ENCODE measurements around the gene NDRG4. TPM values are rescaled to one million over a fixed set of nuclear protein-coding genes. Genes with fewer than 3 reads are reported as not detected.

Gene NDRG4
- total and polyA plus RNA-seq, 12 donors: 139 to 952 (median 336) TPM

DNA sequence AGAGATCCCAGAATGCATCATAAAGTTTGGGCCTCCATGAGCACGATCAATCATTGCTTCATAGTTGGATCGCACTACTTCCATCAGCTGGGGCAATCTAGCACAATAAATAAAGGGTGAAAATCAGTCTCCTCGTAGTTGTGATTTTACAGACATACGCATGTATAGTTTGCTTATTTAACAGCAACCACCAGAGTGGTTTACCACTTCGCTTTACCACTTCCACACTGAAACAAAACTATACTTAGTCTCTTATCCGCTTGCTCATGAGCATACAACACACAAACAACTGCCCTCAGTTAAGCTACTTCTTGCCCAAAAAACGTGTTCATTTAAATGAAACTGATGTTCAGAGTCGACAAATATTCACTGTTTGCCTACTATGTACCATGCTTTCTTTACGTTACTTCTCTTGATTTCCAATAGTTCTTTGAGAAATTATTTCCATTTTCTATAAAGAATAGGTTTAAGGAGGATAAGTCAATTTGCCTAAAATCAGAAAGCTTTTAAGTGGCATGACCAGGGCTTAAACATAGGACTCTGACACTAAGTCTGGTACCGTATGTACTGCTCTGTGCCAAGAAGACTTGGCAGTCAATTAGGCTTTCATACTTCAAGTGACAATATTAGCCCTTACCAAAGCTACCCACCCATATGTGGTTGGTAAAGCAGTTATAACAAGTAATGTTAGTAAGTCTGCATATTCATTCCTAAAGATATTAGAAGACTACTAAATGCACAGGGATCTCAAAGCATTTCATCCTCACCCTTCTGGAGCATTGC is 37.4 kb downstream of the NDRG4 start:
- DNase-seq: no peak
- Histone ChIP-seq H3K27me3 (no peaks in the 10 kb centered on the region), H3K27ac (no peak overlapping the region), H3K4me3 (no peak overlapping the region), H3K9me3 (replicated peaks in 1 of 3) (no peaks in the 10 kb centered on the region), H3K4me1 (replicated peaks in 1 of 2) (peaks cover 14 to 20% of the 10 kb centered on the region in 2 donors), H3K36me3 (replicated peaks in 1 of 2) (peaks cover 0 to 97% of the 10 kb centered on the region in 2 donors)
- no peak for TF ChIP-seq POLR2A (IDR thresholded peaks at IDR 0.05)
- TF ChIP-seq, protein P1, sequence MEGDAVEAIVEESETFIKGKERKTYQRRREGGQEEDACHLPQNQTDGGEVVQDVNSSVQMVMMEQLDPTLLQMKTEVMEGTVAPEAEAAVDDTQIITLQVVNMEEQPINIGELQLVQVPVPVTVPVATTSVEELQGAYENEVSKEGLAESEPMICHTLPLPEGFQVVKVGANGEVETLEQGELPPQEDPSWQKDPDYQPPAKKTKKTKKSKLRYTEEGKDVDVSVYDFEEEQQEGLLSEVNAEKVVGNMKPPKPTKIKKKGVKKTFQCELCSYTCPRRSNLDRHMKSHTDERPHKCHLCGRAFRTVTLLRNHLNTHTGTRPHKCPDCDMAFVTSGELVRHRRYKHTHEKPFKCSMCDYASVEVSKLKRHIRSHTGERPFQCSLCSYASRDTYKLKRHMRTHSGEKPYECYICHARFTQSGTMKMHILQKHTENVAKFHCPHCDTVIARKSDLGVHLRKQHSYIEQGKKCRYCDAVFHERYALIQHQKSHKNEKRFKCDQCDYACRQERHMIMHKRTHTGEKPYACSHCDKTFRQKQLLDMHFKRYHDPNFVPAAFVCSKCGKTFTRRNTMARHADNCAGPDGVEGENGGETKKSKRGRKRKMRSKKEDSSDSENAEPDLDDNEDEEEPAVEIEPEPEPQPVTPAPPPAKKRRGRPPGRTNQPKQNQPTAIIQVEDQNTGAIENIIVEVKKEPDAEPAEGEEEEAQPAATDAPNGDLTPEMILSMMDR (IDR thresholded peaks at IDR 0.05): no peak
- WGBS, 4 donors: 82 to 88% (median 85%) methylated on average over 10 of the region's 10 CpGs
- intact Hi-C loops (cut with DNase I): no loop called here

DNA sequence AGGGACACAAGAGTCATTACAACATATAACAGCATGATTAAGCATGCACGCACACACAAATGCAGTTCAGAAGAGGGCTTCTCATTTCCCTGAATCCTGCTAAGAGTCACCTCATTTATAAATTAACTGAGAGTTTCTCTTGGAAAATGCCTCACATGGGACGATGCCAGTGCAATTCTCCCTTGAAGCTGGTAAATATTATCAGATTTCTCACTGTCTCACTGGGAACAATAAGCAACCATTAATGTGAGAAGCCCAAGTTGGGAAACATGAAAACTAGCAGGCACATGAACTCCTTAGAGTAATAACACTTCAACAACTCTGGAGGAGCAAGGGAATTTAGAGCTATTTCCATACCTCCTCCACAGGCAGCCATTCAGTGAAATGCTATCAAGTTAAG is 41.8 kb downstream of the NDRG4 start:
- Histone ChIP-seq H3K27ac (peak overlapping the region in 1 of 5 donors; percentile 6), H3K9me3 (replicated peaks in 1 of 3) (no peaks in the 10 kb centered on the region), H3K36me3 (replicated peaks in 1 of 2) (peaks cover 0 to 98% of the 10 kb centered on the region in 2 donors), H3K4me3 (no peak overlapping the region), H3K4me1 (replicated peaks in 1 of 2) (peaks cover 0 to 2% of the 10 kb centered on the region in 2 donors), H3K27me3 (no peaks in the 10 kb centered on the region)
- TF ChIP-seq, protein P1 (IDR thresholded peaks at IDR 0.05): no peak
- TF ChIP-seq POLR2A (IDR thresholded peaks at IDR 0.05): no peak
- peak in 1 of 7 donors; percentile 35 for DNase-seq
- intact Hi-C loops (cut with DNase I): no loop called here
- 50 to 73% (median 65%) methylated on average over 2 of the region's 2 CpGs for WGBS, 4 donors

DNA sequence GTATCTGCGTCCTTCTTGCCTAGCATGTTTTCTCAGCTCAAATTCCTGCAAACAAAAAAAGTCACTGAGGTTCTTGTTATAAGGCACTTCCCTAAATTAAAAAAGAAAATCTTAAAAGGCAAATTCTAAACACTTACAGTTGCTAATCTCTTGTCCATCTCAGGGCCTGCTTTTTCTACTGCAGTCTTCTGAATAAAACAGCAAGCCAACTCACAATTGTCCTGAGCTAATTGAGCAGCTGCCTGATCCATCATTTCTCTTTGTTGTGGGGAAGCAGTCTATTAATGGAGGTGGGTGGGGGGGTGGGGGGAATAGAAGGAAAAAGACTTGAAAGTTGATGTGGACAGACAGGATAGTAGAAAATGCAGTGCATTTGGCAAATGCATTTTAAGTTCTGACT is 42.3 kb downstream of the NDRG4 start:
- H3K4me1 ChIP-seq (replicated peaks in 1 of 2): no peaks in the 10 kb centered on the region
- no peaks in the 10 kb centered on the region for H3K27me3 ChIP-seq
- H3K36me3 ChIP-seq (replicated peaks in 1 of 2): peaks cover 0 to 98% of the 10 kb centered on the region in 2 donors
- 86 to 94% (median 89%) methylated on average over 1 of the region's 1 CpG for WGBS, 4 donors
- intact Hi-C loops (cut with DNase I): no loop called here
- TF ChIP-seq, protein P1 (IDR thresholded peaks at IDR 0.05): no peak
- TF ChIP-seq POLR2A (IDR thresholded peaks at IDR 0.05): no peak
- no peaks in the 10 kb centered on the region for H3K9me3 ChIP-seq (replicated peaks in 1 of 3)
- no peak overlapping the region for H3K4me3 ChIP-seq
- no peak overlapping the region for H3K27ac ChIP-seq
- DNase-seq: no peak

DNA sequence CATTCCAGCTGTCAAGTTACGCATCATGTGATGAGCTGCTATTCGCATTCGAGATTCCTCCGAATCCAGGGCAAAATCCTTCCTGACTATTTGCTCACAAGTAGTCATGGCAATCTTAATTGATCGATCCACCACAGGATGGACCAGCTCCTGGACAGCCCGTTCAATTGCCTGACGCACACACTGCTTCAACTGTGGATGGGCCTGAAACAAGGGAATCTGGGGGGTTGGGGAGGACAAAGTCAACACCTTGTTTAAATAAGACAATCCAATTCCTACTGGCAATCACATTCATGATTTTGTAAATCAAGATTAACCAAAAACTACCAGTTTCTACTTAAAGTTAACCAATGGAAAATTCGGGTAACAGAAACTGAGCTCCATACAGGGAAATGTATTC is 43.7 kb downstream of the NDRG4 start:
- Histone ChIP-seq H3K4me1 (replicated peaks in 1 of 2) (no peaks in the 10 kb centered on the region), H3K4me3 (no peak overlapping the region), H3K27me3 (no peaks in the 10 kb centered on the region), H3K27ac (no peak overlapping the region), H3K36me3 (replicated peaks in 1 of 2) (peaks cover 0 to 97% of the 10 kb centered on the region in 2 donors), H3K9me3 (replicated peaks in 1 of 3) (no peaks in the 10 kb centered on the region)
- 90 to 95% (median 93%) methylated on average over 8 of the region's 8 CpGs for WGBS, 4 donors
- DNase-seq: no peak
- no peak for TF ChIP-seq POLR2A (IDR thresholded peaks at IDR 0.05)
- TF ChIP-seq, protein P1 (IDR thresholded peaks at IDR 0.05): no peak
- intact Hi-C loops (cut with DNase I): no loop called here
